ENCODE data around the gene SND1.

The SND1 gene

DNA sequence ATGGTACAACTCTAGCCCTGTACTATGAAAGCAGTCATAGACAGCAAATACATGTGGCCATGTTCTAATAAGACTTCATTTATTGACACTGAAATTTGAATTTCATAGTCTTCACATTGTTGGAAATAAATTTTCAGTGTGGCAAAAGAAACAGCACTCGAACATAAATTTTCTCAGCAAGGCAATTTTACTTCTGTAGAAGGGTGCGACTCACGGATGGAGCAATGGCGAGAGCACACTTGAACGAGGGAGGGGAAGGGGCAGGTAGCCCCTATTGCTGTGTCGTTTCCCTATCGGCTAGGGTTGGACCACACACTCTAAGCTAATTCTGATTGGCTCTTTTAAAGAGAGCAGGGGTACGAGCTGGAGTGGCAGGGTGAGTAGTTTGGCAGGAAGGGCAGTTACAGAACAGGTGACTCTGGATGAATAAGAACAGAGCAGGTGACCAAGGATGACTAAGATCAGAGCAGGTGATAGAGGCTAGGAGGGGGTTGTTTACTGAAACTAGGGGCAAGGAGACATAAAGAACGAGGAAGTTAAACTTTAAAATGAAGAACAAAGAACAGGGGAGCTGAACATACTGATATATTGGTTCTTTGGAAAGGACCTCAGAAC is 327.2 kb downstream of the SND1 start:
- DNase-seq: no peak

DNA sequence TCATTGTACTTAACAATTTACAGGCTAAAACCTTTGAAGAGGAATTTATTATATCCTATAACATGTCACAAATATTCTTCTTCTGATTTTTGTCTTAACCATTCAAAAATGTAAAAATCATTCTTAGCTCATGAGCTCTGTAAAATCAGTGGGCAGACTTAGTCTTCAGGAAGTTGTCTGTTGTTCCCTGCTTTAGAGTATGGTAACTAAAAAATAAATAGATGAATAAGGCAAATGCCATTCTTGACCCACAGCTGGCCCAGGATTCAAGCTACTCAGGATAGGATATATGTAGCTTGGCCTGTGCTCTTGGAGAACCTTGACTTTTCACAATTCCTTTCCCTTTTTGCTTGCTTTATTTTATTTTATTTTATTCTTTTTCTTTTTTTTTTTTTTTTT is 327.7 kb downstream of the SND1 start:
- DNase-seq: no peak

DNA sequence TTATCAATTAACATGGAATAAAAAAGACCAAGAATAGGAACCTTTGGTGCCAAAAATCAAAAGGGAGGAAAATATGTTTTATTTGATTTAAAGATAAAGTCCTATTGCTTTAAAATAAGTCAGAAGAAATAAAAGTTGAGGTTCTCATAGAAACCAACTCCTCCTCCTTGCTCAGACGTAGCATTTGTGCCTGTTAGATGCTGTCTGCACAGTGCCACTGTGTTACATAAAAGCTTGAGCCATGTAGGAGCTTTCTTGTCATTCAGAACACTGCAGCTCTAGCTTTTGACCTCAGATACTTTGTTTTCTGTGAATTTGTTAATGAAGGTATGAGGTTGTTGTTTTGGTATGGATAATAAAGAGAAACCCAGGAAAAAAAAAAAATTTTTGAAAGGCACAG is 328.9 kb downstream of the SND1 start:
- DNase-seq: no peak

DNA sequence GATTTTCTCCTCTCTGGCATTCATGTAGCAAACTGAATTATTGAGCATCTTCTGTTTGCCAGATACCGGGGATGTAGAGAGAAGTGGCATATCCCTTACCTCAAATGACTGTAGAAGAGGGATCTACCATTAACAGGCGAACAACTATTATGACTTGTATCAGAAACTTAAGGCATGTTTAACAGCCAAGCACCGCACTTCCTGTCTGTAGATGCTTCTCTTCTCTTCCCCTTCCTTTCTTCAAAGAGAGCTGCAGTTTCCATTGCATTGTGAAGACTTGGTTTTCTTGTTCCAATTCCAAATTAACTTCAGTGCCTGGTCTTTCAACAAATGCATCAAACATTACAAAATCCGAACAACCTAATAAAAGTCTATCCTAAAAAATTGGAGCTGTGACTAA is 330.0 kb downstream of the SND1 start:
- DNase-seq: no peak

DNA sequence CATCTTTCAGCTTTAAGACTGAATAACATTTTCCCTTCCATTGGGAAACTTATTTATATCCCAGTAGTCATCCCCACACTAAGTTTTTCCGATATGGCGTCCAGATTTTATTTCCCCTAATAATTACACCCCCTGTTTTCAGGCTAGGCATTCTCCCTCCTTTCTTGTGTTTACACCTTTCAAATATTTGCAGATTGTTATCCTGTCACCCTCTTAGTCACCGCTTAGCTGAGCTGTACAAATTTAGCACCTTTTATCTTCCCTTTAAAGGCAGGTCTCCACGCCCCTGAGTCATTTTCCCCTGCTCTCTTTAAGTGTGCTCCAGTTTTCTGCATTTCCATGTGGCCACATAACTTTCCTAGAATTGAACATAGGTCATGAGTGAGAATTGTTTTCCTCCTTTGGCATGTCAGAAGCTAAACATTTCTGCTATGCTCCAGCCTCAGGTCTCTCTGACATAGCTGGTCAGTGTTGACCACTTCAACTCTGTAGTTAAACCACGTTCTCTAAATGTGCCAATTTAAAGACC is 331.9 kb downstream of the SND1 start:
- DNase-seq: no peak

DNA sequence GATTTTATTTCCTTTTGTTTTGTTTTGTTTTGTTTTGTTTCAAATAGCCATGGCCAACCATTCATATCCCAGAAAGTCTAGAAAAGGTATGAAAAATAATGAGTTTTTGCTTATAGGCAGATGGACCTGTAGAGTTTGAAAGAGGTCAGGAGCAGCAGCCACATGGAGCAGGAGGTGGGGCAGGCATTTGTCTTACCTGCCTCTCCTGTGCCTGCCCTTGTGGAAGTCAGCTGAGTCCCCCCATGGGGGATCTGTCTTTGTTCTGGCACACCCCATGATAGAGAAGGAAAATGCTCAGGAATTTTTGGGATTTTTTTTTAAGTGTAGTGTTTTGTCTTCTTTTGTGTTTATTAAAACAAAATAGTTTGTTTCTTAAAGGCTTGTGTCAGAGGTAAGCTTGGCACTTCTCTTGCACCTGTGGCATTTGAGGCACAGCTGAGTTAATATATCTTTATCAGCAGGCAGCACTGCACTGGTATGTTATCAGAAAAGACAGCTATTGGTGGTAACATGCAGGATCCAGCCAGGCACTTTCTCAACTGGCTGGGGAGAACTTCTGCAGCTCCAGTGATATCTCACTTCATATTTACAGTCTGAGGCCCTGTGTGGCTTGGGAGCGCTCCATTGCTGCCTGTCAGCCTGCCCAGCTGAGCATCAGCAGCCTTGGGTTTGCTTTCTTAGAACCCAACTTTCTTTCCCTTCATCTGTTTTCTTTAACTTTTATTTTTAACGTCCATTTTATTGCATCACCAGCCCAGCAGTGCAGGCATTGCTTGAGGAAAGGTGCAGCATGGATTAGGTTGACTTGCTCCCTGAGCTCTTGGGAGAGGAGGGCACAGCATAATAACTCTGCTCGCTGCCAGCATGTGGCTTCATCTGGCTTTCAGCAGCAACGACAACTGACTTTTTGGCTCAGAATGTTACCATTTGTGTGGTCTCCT is 334.9 kb downstream of the SND1 start:
- DNase-seq: no peak

DNA sequence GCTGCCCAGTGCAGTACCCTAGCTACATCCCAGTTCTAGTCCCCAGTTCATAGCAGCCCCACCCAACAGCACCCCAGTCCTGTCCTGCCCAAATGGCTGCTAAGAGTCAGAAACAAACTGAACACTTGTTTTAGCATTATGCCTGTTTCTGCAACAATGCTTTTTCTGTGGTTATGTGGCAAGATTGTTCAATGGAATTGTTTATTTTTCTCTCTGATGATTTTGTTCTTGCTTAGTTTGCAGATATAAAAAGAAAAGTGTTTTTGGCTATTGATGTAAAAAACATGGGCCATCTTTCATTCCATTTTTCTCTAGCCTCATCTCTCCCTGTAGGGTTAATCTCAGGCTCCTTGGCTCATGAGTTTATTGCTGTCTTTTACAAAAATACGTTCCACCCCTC is 336.8 kb downstream of the SND1 start:
- DNase-seq: no peak

DNA sequence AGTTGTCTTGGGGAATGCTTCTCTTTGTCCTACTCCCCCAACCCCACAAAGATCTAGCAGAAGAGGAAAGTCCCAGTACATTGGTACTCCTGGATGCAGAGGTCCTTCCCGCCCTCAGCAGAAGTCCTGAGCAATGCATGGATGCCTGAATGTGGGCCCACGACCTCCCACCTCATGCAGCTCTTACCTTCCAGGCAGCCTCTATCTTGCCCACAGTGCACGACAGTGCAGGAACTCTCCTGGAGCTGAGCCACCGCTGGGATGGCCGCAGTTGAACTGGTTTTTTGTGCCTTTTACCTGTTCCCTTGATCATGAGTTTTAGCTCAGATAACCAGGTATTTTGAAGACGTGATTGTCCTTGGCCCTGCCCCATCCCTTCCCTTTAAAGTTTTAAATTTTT is 341.3 kb downstream of the SND1 start:
- DNase-seq: no peak

DNA sequence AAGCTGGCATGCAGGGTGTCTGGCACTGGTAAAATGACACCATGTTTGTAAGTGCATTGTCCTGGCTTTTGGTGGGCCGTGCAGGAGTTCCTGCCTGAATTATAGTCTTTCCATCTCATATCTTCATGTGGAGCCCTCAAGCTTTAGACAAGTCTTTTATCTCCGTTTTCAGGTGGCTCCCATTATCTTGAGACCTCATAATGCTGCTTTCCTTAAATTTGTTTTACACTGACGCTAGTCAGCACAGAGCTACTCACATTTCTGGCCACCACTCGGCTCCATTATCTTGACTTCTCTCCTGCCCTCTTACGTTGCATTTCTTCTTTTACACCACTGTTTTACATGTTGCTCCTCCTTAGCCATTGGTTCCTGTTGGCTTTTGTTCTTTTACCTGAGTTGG is 342.0 kb downstream of the SND1 start:
- no peak for DNase-seq

DNA sequence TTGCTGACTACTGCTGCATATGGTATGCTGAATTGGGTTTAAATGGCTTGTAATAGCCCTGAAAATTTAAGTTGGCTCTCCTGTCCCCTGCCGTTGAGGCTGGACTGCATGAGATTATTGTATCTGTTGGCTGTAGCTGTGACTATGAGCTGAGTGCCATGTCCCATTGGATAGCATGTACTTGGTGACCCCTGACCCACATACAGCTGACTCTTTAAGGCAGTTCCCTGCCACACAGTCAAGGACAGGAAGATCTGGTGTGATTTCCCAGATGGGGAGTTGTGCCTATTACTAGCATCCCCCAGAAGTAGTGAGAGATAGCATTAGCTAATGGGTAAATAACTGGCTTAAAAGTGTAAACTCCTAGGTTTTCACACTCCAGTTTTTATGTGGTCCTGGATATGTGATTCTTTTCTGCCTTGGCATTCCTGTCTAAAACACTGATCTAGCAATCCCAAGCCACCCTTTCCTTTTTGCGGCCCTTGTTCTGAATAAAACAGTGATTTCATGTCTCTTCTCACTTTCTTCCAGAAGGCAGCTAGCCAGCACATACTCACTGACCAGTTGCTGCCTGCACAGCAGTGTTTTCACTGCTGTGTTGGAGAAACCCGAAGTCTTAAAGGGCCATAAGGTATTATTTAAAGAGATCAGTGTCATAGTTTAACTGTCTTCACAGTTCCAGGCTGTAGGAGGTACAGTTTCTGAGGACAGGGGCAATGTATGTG is 343.3 kb downstream of the SND1 start:
- no peak for DNase-seq

DNA sequence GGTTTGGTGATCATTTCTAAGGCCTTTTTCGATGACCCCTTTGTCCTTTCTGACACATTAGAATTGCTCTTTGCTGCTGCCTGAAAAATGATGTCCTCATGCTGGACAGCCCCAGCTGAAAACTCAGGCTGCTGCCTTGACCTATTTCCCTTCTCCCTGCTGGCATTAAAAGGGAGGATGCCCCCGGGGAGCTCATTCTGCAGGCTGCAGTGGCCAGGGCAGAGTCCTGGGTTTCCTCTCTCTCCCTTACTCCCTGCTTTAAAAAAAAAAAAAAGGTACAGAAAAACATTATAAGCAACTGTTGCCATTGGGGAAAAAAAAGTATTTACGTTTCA is 343.9 kb downstream of the SND1 start:
- no peak for DNase-seq

DNA sequence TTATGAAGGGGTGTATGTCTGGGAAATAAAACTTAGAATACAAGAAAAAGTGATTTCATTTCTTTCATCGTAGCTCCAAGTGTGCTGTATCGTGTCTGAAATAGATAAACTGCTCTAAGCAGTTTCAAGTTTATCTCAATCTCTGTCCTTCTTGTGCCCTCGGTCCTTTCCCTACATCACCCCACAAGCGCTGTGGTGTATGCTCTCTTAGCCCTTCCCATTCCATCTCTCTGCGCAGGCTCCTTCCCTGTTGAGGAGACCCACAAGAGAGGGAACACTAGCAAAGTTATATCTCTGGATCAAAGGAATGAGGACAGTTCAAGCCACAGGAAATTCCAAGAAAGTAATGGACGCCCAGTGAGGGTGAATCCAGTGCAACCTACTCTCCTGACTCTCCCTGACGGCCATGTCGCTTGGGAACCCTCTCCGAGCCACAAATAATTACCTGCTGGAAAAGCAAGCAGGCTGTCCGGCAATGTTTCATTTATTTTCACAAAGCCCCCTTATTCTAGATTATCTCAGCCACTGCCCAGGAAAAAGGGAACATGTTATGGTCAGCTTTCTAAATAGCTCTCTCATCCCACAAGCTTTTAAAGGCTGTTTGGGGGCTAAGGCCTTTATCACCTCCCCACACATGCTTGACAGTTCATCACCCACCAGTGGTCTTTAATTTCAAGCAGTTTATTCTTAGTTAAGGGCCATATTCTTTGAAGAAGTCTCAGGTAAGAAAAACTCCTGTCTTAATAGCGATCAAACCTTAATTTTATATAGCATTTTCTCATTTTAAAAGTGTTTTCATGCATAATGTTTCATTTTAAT is 344.5 kb downstream of the SND1 start:
- DNase-seq: no peak

DNA sequence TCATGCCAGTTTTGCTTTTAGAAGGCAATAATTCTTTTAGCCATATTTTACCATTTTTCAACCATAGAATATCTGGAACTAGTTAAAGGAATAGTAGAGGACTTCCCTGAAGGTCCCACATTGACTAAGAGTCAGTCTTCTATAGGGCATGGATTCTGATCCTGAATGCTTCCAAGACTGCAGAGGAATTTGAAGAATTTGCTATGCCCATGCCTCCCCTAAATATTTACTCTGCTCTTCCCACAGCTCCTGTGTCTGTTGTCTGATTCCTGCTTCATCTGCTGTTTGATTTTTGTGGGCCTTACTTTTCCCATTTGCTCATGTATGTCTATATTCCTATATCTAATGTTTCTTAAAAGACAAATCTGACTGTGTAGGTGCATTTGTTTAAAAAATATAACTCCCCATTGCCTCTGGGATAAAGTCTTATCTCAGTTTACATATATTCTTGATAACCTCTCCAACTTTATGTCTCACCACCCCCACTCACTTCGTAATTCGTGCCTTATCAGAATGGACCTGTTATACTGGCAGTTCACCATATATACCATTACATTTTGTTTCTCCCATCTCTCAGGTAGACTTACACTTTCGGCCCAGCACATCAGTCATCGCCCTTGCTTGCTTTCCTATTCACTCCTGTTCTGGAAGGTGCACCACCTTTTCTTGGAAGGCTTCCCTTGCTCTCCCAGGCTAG is 345.4 kb downstream of the SND1 start:
- DNase-seq: no peak

DNA sequence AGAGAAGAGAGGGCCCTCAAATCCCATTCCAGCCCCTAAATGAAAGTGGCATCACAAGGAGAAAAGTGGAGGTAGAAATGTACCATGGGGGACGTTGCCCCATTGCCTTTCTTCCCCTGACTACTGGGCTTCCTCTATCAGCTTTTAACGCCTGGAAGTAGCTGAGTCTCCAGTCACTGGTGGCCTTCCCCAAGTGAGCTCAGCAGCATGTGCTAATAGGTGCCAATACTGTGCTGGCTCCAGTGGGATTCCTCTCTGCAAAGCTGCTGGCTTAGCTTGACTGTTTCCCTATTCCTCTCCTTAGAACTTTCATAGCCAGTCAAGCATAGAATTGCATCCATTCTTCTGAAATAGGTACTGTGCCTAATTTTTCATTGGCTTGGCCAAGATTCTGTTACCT is 346.7 kb downstream of the SND1 start:
- no peak for DNase-seq

DNA sequence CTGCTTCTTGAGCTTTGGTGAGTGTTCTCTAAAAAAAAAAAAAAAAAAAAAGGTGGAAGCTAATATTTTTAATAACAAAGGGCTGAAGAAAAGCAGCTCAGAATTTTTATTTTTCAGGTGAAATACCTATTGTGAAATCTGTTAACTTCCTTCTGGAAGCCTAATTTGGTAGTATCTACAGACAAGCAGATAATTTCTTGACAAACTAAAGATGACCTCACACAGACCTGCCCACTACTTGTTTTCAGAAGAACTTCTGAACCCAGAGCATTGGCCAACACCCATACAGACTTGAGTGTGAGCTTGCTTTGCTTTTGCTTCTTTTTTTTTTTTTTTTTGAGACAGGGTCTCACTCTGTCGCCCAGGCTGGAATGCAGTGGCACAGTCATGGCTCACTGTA is 348.1 kb downstream of the SND1 start:
- no peak for DNase-seq

DNA sequence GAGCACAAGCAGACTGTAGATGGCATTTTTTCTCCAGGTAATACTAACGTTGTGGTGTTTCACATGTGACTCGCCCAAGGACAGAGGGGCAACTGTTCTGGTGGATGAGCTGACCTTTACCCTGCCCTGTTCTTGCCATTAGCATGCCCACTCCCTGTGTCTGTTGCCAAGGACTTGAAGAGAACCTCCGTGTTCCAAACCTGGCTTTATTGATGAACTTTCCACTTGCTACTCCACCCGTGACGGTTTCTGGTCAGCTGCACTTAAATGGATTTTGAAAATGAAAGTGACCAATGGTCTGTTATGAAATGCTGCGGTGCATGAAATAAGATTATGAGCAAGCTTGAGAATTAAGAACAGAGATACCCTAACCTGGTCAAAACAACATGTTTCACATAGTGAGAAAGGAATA is 348.9 kb downstream of the SND1 start:
- DNase-seq: no peak

DNA sequence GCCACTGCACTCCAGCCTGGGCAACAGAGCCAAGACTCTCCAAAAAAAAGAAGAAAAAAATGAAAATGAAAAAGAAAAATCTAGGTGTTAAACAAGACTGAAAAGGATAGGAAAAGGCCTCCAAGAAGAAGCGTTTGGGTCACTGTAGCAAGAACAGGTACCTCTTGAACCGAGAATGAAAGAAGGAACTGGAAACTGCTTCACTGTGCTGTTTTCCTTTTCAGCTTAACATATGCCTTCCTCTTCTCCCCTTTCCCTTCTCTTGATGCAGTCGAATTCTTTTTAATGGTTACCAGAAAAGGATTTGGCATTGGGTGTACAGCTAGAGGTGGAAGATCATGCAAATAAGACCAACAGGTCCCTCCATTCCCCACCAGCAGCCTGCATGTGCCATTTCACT is 351.2 kb downstream of the SND1 start:
- DNase-seq: no peak

DNA sequence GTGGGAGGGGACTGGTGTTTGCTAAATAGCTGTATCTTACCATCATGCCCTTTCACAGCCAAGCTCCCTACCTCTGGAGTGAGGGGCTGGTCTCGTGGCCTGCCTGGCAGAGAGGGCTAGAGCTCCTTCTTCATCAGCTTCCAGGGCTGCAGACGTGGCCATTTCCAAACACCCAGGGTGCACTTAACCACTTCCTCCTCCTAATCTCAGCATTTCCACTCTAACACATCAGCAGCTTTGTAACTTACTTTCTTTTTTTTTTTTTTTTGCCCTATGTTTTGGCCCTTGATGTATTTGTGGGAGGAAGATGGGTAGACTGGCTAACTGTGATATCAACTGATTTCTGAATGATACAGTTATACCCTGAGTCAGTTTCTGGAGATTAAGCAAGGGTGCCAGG is 351.8 kb downstream of the SND1 start:
- no peak for DNase-seq

DNA sequence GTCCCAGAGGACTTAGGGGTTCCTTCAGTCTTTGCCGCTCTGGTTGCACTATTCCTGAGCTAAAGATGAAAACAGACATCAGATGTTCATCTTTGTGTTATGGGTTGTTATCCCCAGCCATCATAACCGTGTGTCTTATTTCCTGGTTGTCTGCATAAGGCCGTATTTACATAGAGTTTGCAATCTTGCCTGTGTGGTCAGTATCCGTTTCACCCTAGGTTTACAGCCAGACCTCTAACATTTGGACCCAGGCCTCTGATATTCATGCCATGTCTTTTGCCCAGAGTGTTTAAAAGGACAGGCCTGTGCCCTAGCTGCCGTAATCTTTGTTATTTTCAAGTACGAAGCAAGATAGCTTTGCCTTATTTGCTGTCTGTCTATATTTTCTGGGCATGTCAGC is 352.6 kb downstream of the SND1 start:
- no peak for DNase-seq

DNA sequence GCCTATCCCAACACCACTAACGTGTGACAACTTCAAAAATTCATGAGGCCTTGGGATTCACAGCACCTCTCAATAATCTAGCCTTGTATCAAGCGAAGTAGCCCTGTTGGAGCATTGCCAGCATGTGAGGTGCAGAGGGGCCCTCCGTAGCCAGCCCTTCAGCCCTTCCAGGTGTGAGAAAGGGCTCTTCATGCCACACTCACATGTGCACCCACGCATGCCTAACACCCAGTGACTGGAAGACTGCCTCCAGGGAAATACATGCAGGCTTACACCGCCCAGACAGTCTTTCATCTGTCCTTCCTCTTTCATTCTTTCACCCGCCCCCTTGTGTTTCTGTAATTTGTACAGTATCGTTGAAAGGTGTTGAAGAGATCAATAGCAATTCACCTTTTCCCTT is 353.1 kb downstream of the SND1 start:
- DNase-seq: no peak

DNA sequence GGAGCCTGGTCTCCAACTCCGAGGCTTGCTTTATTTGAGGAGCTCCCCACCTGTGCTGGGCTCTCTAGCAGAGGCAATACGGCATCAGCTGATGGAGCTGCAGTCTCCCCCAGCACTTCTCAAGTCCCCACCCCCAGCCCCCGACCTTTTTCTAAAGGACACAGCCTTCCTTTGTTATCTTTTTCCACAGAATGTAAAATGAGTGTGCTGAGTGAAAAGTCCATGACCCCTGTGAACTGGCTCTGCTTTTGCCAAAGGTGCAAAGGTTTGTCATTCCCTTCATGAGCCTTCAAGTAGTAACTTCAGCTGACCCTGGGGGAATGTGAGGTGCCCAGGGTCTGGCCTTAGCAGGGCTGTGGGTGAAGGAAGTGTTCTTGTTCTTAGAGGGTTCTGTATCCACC is 353.8 kb downstream of the SND1 start:
- DNase-seq: no peak
